PC-3 (cell line): Measurements from ENCODE around the gene CELA3A. TPM values are rescaled to one million over a fixed set of nuclear protein-coding genes. Genes with fewer than 3 reads are reported as not detected.

Source experiments
- ATAC-seq: fragments of 200-7000 bp; cut with Tn5 transposase; 2 replicates; pipeline ENCODE4 v1.9.1; 2020; ENCODE audit warnings: mild to moderate bottlenecking, moderate library complexity
- BruUV-seq: library from RNA; stranded (reverse); fragments of 400-500 nt; replicated peaks from 2 replicates; lab custom pipeline; 2021; lab: Mats Ljungman, UMichigan
- CTCF ChIA-PET: fragments of 300-600 bp; sonication (Branson Sonifier 250); formaldehyde crosslinking; loops from one replicate; lab custom pipeline; 2022; ENCODE audit warnings: antibody characterized with exemption; lab: Charles Lee
- POLR2A ChIA-PET: fragments of 300-600 bp; sonication (Branson Sonifier 250); formaldehyde crosslinking; loops from one replicate; lab custom pipeline; 2022; ENCODE audit warnings: antibody characterized with exemption; ENCODE audit not compliant: unreplicated experiment; lab: Charles Lee
- DNase-seq: peaks from one replicate; pipeline ENCODE4 v3.0.0-alpha.2; 2015
- H2AFZ ChIP-seq: fragments of 300-600 bp; sonication (generic); 2 replicates; pipeline ENCODE4 v1.6.0; 2016; ENCODE audit warnings: antibody characterized with exemption, low read length
- H3F3A ChIP-seq: fragments of 300-600 bp; sonication (generic); one replicate; pipeline ENCODE4 v1.6.0; 2017; ENCODE audit warnings: antibody characterized with exemption, low read length, control low read depth, mild to moderate bottlenecking; ENCODE audit not compliant: unreplicated experiment
- H3K27ac ChIP-seq: fragments of 300-600 bp; sonication (generic); 2 replicates; pipeline ENCODE4 v1.5.1; 2016; ENCODE audit warnings: mild to moderate bottlenecking, low read length
- H3K27me3 ChIP-seq: fragments of 300-600 bp; sonication (generic); 2 replicates; pipeline ENCODE4 v1.6.1; 2016; ENCODE audit warnings: low read length, mixed read lengths
- H3K36me3 ChIP-seq: fragments of 300-600 bp; sonication (generic); 2 replicates; pipeline ENCODE4 v1.6.1; 2016; ENCODE audit warnings: low read depth, mixed run types, low read length, mixed read lengths
- H3K4me1 ChIP-seq: fragments of 300-600 bp; sonication (generic); 2 replicates; pipeline ENCODE4 v1.5.1; 2016; ENCODE audit warnings: low read length; ENCODE audit not compliant: insufficient read depth
- H3K4me2 ChIP-seq: fragments of 300-600 bp; sonication (generic); 2 replicates; pipeline ENCODE4 v1.6.0; 2016; ENCODE audit warnings: low read length
- H3K4me3 ChIP-seq: fragments of 300-600 bp; sonication (generic); 2 replicates; pipeline ENCODE4 v1.5.1; 2016; ENCODE audit warnings: mild to moderate bottlenecking, low read length, mixed read lengths
- H3K79me2 ChIP-seq: fragments of 300-600 bp; sonication (generic); 2 replicates; pipeline ENCODE4 v1.6.1; 2017; ENCODE audit warnings: low read length, mixed read lengths
- H3K9ac ChIP-seq: fragments of 300-600 bp; sonication (generic); 2 replicates; pipeline ENCODE4 v1.6.0; 2016; ENCODE audit warnings: mild to moderate bottlenecking, low read length
- H3K9me2 ChIP-seq: fragments of 300-600 bp; sonication (generic); replicated peaks from 2 replicates; pipeline ENCODE4 v1.6.1; 2016; ENCODE audit warnings: mixed run types, low read length, mixed read lengths
- H3K9me3 ChIP-seq: fragments of 300-600 bp; sonication (generic); 2 replicates; pipeline ENCODE4 v1.6.1; 2016; ENCODE audit warnings: low read length, mixed read lengths
- H4K20me1 ChIP-seq: fragments of 300-600 bp; sonication (generic); 2 replicates; pipeline ENCODE4 v1.6.1; 2016; ENCODE audit warnings: low read length, mixed read lengths
- EZH2 ChIP-seq: fragments of 300-600 bp; sonication (generic); IDR thresholded peaks from one replicate; pipeline ENCODE4 v1.6.1; 2017; ENCODE audit warnings: antibody characterized with exemption, mild to moderate bottlenecking, low read length; ENCODE audit not compliant: unreplicated experiment
- EZH2phosphoT487 ChIP-seq: fragments of 300-600 bp; sonication (generic); IDR thresholded peaks from 2 replicates; pipeline ENCODE4 v1.6.1; 2018; ENCODE audit warnings: mild to moderate bottlenecking, antibody characterized with exemption, low read length, borderline replicate concordance
- intact Hi-C: fragments of 100-400 bp; cut with micrococcal nuclease; formaldehyde crosslinking; loops from 2 replicates; pipeline ENCODE4 v1.9.0; 2023
- total RNA-seq: library from RNA; depleted of rRNA; stranded (reverse); fragments of >200 nt; gene quantifications from 2 replicates; pipeline ENCODE4 v1.2.3, GENCODE V29; 2014
- TF ChIP-seq, protein P1 (sequence below): fragments of 300-600 bp; sonication (generic); conservative IDR thresholded peaks from 2 replicates; pipeline ENCODE4 v1.5.1; 2017; ENCODE audit warnings: antibody characterized with exemption, low read depth, mild to moderate bottlenecking, low read length

The CELA3A gene
- total RNA-seq, 1 experiment from 2014 or later = not detected

DNA sequence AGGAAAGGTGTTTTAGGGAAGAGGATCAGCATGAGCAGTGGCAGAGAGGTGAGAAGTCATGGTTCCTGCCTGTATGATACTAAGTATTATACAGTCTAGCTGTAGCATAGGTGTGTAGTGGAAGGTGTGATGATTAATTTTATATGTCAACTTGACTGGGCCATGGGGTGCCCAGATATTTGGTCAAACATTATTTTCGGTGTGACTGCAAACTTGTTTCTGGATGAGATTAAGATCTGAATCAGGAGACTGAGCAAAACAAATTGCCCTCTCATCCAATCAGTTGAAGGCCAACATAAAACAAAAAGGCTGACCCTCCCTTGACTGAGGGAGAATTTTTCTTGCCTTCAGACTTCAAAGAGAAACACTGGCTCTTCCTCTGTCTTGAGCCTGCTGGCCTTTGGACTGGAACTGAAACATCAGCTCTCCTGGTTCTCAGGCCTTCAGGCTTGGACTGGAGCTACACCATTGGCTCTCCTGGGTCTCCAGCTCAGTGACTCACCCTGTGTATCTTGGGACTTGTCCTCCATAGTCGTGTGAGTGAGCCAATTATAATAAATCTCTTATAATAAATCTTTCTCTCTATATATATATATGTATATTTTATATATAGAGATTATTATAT, 44.3 kb downstream of the CELA3A start:
- DNase-seq (peak; percentile 29), ATAC-seq (0 out of 2 replicates have a peak, but pooled peaks have one; percentile 9)
- Histone ChIP-seq H3K9ac (no peak overlapping the region), H2AFZ (no peak overlapping the region), H3K4me3 (no peak overlapping the region), H3K9me2 (no peaks in the 10 kb centered on the region), H4K20me1 (no peaks in the 10 kb centered on the region), H3K36me3 (no peaks in the 10 kb centered on the region), H3K27me3 (no peaks in the 10 kb centered on the region), H3K4me1 (peaks cover 34% of the 10 kb centered on the region), H3F3A (peaks cover 3% of the 10 kb centered on the region), H3K27ac (no peak overlapping the region; the same call in 1 of the 2 replicates), H3K4me2 (no peak overlapping the region), H3K79me2 (no peaks in the 10 kb centered on the region), H3K9me3 (no peaks in the 10 kb centered on the region)
- TF ChIP-seq EZH2phosphoT487 (no peak), EZH2 (no peak)
- TF ChIP-seq, protein P1, sequence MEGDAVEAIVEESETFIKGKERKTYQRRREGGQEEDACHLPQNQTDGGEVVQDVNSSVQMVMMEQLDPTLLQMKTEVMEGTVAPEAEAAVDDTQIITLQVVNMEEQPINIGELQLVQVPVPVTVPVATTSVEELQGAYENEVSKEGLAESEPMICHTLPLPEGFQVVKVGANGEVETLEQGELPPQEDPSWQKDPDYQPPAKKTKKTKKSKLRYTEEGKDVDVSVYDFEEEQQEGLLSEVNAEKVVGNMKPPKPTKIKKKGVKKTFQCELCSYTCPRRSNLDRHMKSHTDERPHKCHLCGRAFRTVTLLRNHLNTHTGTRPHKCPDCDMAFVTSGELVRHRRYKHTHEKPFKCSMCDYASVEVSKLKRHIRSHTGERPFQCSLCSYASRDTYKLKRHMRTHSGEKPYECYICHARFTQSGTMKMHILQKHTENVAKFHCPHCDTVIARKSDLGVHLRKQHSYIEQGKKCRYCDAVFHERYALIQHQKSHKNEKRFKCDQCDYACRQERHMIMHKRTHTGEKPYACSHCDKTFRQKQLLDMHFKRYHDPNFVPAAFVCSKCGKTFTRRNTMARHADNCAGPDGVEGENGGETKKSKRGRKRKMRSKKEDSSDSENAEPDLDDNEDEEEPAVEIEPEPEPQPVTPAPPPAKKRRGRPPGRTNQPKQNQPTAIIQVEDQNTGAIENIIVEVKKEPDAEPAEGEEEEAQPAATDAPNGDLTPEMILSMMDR = no peak
- POLR2A ChIA-PET = no interaction called here
- intact Hi-C loops = loop anchor here (2.0 kb wide), 1 partner anchor 19 kb away; no protein-coding TSS in a partner anchor
- CTCF ChIA-PET = no interaction called here
- BruUV-seq = no TSS peak

DNA sequence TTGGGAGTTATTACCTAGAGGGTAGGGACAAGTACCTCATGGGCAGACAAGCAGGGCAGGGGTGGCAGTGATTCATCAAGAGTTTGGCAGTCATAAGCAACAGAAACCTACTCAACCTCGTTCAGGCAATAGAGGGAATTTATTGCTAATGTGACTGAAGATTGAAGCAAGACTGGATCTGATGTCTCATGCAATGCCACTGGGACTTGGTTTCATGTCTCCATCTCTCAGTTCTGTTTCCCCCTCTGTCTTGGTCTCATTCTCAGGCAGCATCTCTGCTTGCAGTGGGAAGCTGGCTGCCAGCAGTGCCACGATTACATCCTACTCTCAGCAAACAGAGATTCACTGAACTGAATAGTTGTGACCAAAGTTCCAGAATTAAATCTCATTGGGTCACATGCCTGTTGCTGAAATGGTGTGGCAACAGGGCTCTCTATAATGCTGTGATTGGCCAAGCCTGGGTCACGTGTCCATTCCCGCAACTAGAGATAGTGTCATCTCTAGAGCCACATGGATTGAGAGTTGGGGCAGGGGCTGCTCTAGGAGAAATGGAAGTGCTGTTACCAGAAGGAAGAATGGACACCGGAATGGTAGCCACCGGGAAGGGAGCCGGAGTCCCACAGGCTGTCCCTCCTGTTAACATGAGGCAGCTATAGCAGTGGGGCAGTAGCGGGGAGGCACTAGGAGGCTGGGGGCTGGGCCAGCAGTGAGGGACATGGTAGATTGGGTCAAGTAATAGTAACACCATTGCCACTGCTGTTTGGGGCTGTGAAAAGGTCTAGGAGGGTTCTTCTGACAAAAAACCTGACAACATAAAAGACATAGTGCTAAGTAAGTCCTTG, 47.1 kb downstream of the CELA3A start:
- H3K9me3 ChIP-seq = no peaks in the 10 kb centered on the region
- H3K4me2 ChIP-seq = 0 out of 2 replicates have a peak overlapping the region, but pooled peaks have one; percentile 16
- ChIA-PET CTCF (no interaction called here), POLR2A (no interaction called here)
- H3K9ac ChIP-seq = no peak overlapping the region
- H3K36me3 ChIP-seq = 0 out of 2 replicates have a peak, but pooled peaks cover 1% of the 10 kb centered on the region
- intact Hi-C loops = no loop called here
- 0 out of 2 replicates have a peak overlapping the region, but pooled peaks have one; percentile 25 for H3K27ac ChIP-seq
- peaks cover 4% of the 10 kb centered on the region for H4K20me1 ChIP-seq
- DNase-seq = peak; percentile 71
- peaks cover 24% of the 10 kb centered on the region for H3K4me1 ChIP-seq
- H3K27me3 ChIP-seq = no peaks in the 10 kb centered on the region
- peaks cover 3% of the 10 kb centered on the region for H3F3A ChIP-seq
- no peaks in the 10 kb centered on the region for H3K9me2 ChIP-seq
- no peak overlapping the region for H3K4me3 ChIP-seq
- H2AFZ ChIP-seq = no peak overlapping the region
- BruUV-seq = no TSS peak
- TF ChIP-seq EZH2 (no peak), EZH2phosphoT487 (no peak)
- TF ChIP-seq, protein P1 = no peak
- peaks cover 8% of the 10 kb centered on the region for H3K79me2 ChIP-seq
- ATAC-seq = peak; percentile 14; the same call in 1 of the 2 replicates
